Glutamatergic neuron (in vitro differentiated cells): ENCODE measurements around the gene SH3PXD2A. TPM values are rescaled to one million over a fixed set of nuclear protein-coding genes. Genes with fewer than 3 reads are reported as not detected.
"Not testable (repeated sequence)": the region's sequence is repeated elsewhere in the genome, so short reads cannot be mapped to it uniquely, and the experiment has no call there.

Experiments used
- DNase-seq: peaks from one replicate; pipeline ENCODE4 v3.0.0; 2022
- H3K27ac Mint-ChIP-seq: one replicate; pipeline ENCODE4 v1.8.0; 2020; ENCODE audit warnings: mild to moderate bottlenecking, mixed read lengths, inconsistent platforms; ENCODE audit not compliant: unreplicated experiment
- H3K27me3 Mint-ChIP-seq: one replicate; pipeline ENCODE4 v1.8.0; 2020; ENCODE audit warnings: mild to moderate bottlenecking, moderate library complexity, mixed read lengths, inconsistent platforms; ENCODE audit not compliant: unreplicated experiment
- H3K36me3 Mint-ChIP-seq: one replicate; pipeline ENCODE4 v1.8.0; 2020; ENCODE audit warnings: mild to moderate bottlenecking, mixed read lengths, inconsistent platforms; ENCODE audit not compliant: unreplicated experiment
- H3K4me1 Mint-ChIP-seq: one replicate; pipeline ENCODE4 v1.8.0; 2020; ENCODE audit warnings: mild to moderate bottlenecking, low read depth, mixed read lengths, inconsistent platforms; ENCODE audit not compliant: unreplicated experiment
- H3K4me3 Mint-ChIP-seq: one replicate; pipeline ENCODE4 v1.8.0; 2020; ENCODE audit warnings: mild to moderate bottlenecking, mixed read lengths, inconsistent platforms; ENCODE audit not compliant: unreplicated experiment
- H3K9me3 Mint-ChIP-seq: one replicate; pipeline ENCODE4 v1.8.0; 2020; ENCODE audit warnings: mild to moderate bottlenecking, moderate library complexity, mixed read lengths, inconsistent platforms; ENCODE audit not compliant: unreplicated experiment
- total RNA-seq: library from RNA; stranded (reverse); fragmentation: NEBNext Ultra II Directional; extraction: Animal tissue kit (Norgen Biotek cat#: 25700); gene quantifications from one replicate; pipeline ENCODE4 v1.2.1, GENCODE V29; 2021; ENCODE audit not compliant: unreplicated experiment
- TF ChIP-seq, protein P1 (sequence below): fragments of 200-600 bp; sonication (generic); IDR thresholded peaks from one replicate; pipeline ENCODE4 v1.5.0; 2021; ENCODE audit not compliant: partially characterized antibody, unreplicated experiment

SH3PXD2A gene
- total RNA-seq, 1 donor from 2014 or later: 16.7 TPM

DNA sequence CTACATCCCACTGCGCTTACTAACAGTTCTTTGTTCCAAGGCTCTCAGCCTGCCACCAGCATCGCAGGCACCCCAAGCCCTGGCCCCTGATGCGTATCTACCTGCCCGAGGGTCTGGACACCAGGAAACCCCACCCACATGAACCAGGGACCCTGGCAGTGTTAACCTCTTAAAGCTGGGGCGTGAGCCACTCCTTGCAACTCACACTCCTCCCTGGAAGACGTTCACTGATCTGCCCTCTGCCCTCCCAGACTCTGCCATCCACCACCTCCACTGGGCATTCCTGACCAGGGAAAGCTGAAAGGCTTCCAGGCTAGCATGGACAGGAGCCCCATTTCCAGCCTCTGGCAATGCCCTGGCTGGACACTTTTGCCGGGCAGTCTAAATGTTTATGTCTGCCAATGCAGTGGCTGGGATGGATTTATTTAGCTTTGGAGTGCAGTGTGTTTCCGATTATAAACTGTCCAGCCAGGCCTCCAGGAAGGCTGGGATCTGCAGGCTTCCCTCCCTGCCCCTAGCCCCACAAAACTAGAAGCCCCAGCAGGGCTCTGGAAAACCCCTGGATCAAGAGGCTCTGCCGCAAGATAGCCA lies 244.4 kb downstream of the SH3PXD2A start:
- Mint-ChIP-seq H3K36me3 (peaks cover 2% of the 10 kb centered on the region), H3K27ac (no peak overlapping the region), H3K9me3 (peaks cover 8% of the 10 kb centered on the region), H3K27me3 (peaks cover 6% of the 10 kb centered on the region), H3K4me3 (no peak overlapping the region), H3K4me1 (peaks cover 13% of the 10 kb centered on the region)
- TF ChIP-seq, protein P1, sequence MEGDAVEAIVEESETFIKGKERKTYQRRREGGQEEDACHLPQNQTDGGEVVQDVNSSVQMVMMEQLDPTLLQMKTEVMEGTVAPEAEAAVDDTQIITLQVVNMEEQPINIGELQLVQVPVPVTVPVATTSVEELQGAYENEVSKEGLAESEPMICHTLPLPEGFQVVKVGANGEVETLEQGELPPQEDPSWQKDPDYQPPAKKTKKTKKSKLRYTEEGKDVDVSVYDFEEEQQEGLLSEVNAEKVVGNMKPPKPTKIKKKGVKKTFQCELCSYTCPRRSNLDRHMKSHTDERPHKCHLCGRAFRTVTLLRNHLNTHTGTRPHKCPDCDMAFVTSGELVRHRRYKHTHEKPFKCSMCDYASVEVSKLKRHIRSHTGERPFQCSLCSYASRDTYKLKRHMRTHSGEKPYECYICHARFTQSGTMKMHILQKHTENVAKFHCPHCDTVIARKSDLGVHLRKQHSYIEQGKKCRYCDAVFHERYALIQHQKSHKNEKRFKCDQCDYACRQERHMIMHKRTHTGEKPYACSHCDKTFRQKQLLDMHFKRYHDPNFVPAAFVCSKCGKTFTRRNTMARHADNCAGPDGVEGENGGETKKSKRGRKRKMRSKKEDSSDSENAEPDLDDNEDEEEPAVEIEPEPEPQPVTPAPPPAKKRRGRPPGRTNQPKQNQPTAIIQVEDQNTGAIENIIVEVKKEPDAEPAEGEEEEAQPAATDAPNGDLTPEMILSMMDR: no peak
- no peak for DNase-seq

DNA sequence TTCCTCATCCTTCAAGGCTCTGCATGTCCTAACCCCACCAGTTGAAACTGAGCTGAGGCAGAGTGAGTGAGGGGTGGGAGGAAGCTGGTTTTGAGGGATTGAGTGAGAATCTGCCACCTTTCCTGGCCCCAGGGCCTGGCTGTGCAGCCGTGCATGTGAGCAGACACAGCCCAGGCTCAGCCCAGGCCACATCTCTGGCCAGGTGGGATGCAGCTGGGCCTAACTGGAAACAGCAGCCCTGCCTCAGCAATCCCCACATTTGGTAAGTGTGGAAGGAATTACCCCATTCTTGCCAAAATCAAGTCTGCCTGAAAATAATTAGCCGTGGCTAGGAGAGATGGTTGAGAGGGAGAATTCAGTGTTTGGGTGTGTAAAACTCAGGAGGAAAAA lies 245.3 kb downstream of the SH3PXD2A start:
- peaks cover 6% of the 10 kb centered on the region for H3K27me3 Mint-ChIP-seq
- H3K4me1 Mint-ChIP-seq: peaks cover 9% of the 10 kb centered on the region
- no peak for DNase-seq
- TF ChIP-seq, protein P1: no peak
- no peak overlapping the region for H3K27ac Mint-ChIP-seq
- peaks cover 6% of the 10 kb centered on the region for H3K9me3 Mint-ChIP-seq
- no peak overlapping the region for H3K4me3 Mint-ChIP-seq
- peaks cover 7% of the 10 kb centered on the region for H3K36me3 Mint-ChIP-seq

DNA sequence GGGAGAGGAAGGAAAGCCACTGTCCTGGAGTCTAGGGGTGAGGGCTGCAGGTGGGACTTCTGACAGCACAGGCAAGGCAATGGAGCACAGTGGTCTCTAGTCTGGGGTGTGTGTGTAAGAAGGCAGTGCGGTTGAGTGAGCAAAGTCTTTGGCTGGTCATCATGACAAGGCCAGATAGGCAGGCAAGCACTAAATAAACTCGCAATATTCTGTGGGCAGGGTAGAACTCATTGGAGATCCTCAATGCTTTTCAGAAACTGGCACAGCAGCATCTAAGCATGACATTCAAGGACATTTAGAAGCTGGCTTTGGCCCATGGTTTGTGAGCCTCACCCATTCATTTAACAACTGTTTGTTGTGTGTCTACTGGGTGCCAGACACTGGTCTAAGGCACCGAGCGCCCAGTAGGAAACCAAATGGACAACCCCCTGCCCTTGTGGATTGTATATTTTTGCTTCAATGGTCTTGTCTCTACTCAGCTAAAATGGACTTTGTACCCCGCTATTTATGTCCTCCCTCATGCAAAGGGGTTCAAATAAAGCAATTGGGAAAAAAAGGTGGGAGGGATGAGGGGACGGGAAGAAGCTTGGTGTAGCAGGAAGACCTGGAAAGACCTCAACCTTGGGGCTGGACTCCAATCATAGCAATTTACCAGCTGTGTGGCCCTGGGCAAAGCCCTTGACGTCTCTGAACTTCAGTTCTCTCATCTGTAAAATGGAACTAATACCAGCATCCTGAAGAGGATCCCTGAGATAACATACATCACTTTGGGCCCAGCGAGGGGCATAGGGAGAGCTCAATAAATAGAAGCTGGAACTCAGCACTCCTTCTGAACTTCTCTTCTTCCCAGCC lies 245.9 kb downstream of the SH3PXD2A start:
- H3K4me1 Mint-ChIP-seq: peaks cover 4% of the 10 kb centered on the region
- no peak overlapping the region for H3K27ac Mint-ChIP-seq
- no peak for DNase-seq
- H3K9me3 Mint-ChIP-seq: peaks cover 6% of the 10 kb centered on the region
- peaks cover 6% of the 10 kb centered on the region for H3K27me3 Mint-ChIP-seq
- no peak overlapping the region for H3K4me3 Mint-ChIP-seq
- peaks cover 7% of the 10 kb centered on the region for H3K36me3 Mint-ChIP-seq
- TF ChIP-seq, protein P1: no peak

DNA sequence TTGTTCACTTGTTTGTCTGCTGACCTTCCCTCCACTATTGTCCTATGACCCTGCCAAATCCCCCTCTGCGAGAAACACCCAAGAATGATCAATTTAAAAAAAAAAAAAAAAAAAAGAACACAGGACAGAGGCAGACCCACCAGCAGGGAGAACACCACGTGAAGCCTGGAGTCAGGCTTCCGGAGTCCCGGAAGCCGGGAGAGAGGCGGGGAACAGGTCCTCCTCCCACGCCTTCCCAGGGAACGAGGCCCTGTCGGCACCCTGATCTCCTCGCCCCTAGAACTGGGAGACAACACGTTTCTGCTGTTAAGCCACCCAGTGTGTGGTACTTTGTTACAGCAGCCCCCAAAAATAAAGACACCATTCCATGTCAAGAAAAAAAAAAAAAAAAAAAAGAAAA lies 247.3 kb downstream of the SH3PXD2A start:
- not testable (repeated sequence) for H3K4me1 Mint-ChIP-seq, H3K27me3 Mint-ChIP-seq, H3K9me3 Mint-ChIP-seq, DNase-seq, H3K36me3 Mint-ChIP-seq, H3K4me3 Mint-ChIP-seq
- H3K27ac Mint-ChIP-seq: peak overlapping the region; percentile 77

DNA sequence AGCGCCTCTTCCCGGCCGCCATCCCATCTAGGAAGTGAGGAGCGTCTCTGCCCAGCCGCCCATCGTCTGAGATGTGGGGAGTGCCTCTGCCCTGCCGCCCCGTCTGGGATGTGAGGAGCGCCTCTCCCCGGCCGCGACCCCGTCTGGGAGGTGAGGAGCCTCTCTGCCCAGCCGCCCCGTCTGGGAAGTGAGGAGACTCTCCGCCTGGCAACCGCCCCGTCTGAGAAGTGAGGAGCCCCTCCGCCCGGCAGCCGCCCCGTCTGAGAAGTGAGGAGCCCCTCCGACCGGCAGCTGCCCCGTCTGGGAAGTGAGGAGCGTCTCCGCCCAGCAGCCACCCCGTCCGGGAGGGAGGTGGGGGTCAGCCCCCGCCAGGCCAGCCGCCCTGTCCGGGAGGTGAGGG lies 248.3 kb downstream of the SH3PXD2A start:
- not testable (repeated sequence) for H3K27ac Mint-ChIP-seq, H3K4me1 Mint-ChIP-seq, DNase-seq, H3K27me3 Mint-ChIP-seq, H3K9me3 Mint-ChIP-seq, H3K4me3 Mint-ChIP-seq
- H3K36me3 Mint-ChIP-seq: peaks cover 11% of the 10 kb centered on the region

DNA sequence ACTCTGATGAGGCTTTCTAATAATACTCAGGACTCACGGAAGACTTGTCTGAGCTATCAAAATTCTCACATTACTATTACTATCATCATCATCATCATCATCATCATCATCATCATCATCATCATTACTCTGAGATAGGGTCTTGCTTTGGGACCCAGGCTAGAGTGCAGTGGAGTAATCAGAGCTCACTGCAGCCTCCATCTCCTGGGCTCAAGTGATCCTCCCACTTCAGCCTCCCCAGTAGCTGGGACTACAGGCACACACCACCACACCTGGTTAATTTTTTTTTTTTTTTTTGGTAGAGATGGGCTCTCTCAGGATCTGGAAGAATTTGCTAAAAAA lies 249.3 kb downstream of the SH3PXD2A start:
- H3K9me3 Mint-ChIP-seq, H3K4me1 Mint-ChIP-seq, H3K27ac Mint-ChIP-seq, H3K27me3 Mint-ChIP-seq, H3K4me3 Mint-ChIP-seq, DNase-seq: not testable (repeated sequence)
- peaks cover 11% of the 10 kb centered on the region for H3K36me3 Mint-ChIP-seq
